GM12801 (cell line): ENCODE measurements around the gene KIAA0825.

Experiments
- TF ChIP-seq, protein P1 (sequence below): IDR thresholded peaks from one replicate; pipeline ENCODE4 v1.5.1; 2011; ENCODE audit warnings: control low read depth; ENCODE audit not compliant: insufficient read length; ENCODE audit errors: extremely low read depth

KIAA0825 gene

DNA sequence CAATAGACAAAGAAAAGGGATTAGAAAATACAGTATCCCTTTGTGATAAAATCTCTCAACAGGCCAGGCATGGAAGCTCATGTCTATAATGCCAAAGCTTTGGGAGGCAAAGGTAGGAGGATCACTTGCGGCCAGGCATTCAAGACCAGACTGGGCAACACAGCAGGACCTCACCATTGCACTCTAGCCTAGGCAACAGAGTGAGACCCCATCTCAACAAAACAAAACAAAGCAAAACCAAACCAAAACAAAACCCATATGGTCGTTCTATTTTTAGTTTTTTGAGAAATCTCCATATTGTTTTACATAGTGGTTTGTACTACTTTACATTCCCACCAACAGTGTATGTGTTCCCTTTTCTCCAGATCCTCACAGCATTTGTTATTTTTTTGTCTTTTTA is 193.0 kb downstream of the KIAA0825 start:
- TF ChIP-seq, protein P1, sequence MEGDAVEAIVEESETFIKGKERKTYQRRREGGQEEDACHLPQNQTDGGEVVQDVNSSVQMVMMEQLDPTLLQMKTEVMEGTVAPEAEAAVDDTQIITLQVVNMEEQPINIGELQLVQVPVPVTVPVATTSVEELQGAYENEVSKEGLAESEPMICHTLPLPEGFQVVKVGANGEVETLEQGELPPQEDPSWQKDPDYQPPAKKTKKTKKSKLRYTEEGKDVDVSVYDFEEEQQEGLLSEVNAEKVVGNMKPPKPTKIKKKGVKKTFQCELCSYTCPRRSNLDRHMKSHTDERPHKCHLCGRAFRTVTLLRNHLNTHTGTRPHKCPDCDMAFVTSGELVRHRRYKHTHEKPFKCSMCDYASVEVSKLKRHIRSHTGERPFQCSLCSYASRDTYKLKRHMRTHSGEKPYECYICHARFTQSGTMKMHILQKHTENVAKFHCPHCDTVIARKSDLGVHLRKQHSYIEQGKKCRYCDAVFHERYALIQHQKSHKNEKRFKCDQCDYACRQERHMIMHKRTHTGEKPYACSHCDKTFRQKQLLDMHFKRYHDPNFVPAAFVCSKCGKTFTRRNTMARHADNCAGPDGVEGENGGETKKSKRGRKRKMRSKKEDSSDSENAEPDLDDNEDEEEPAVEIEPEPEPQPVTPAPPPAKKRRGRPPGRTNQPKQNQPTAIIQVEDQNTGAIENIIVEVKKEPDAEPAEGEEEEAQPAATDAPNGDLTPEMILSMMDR = no peak

DNA sequence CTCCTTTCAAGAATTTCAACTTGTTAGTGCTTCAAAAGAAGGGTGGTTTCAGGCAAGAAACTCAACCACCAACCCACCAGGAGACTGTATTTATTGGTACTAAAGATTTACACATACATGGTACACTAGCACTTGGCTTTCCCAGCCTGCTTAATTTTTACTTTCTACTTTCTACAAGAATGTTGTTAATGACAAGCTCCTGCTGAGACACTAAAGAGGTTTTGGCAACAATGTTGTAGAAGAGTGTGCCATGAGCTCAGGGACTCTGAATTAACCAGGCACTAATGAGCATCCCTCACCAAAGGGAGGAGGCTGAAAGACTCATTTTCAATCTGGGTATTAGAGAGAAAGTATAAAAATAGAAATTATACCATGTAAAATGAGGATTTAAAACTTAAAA is 195.0 kb downstream of the KIAA0825 start:
- TF ChIP-seq, protein P1 = no peak

DNA sequence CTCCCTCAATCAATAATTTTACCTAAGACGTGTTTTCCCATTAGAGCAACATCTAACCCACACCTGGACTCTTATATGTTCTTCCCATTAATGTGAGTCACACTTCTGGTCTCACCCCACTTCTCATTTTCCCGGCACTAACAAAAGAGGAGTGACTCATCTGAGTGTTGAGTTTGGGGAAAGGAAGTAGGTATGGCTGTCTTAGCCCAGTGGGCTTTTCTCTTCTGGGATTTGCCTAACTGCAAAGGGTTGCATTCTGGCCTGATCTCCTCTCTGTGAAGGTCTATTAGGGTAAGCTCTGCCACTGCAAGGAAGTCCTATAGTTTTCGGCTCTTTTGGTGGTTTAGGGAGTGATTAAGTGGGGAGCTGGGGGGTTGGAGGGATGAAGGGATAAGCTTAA is 195.6 kb downstream of the KIAA0825 start:
- TF ChIP-seq, protein P1 = no peak

DNA sequence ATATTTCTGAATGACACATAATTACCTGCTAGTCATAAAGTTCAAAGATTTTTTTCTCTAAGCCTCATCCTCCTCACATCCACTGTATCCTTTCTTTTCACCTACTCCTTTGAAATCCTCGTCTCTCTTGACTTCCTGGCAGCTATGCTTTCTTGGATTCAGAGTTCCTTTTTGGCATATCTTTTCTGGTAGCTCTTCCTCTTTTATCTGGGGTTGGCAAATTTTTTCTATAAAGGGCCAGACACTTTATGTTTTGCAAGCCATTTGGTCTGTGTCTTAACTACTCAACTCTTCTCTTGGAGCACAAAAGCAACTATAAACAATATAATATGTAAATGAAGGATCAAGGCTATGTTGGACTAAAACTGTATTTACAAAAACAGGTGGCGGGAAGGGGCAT is 197.5 kb downstream of the KIAA0825 start:
- TF ChIP-seq, protein P1 = no peak

DNA sequence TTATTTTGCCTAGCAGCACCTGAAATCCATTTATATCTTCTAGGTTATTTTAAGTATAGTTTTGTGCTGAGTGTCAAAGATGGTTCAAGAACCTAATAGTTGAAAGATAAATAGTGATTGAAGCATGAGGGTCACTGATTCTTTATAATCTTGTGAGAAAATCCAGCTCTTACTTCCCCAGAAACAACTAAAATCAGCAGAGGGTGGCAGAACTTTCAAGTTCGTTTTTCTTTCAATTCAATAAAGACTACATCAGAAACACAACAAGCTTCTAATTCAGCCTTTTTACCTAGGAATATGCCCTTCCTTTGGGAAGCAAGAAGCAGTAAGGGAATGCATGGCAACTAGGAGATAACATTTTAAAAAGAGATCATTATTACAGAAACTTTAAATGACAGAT is 202.6 kb downstream of the KIAA0825 start:
- TF ChIP-seq, protein P1 = no peak

DNA sequence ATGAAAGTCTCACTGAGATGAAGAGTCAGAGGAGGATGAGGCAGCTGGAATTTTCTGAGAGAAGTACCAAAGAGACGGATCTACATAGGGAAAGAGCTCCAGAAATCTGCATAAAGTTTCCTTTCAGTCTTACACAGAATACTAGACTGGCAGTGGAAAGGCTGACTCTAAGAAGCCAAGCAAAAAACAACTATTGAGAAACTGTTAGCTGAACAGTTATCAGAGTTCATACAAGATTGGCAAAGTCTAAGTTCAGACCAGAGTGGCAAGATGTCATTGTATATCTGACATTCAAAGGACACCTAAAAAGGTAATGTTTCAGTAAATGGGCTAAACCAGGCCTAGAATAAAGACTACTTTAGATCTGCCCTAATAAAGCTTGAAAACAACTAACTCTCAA is 209.0 kb downstream of the KIAA0825 start:
- TF ChIP-seq, protein P1 = no peak

DNA sequence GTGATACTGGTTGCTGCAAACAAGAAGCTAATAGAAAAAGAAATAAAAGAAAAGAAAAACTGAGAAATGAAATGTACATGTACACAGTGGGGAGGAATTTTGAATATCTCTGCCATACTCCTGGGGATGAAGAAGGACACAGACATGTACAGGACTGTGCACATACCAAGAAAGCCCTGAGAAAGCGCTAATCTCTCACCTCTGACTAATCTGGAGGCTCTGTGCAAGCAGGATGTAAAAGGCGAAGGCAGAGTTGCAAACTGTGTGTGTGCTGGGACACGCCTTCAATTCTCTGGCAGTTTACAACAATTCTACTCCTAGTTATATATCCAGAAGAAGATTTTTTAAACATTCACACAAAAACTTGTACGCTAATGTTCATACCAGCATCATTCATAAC is 211.4 kb downstream of the KIAA0825 start:
- TF ChIP-seq, protein P1 = no peak

DNA sequence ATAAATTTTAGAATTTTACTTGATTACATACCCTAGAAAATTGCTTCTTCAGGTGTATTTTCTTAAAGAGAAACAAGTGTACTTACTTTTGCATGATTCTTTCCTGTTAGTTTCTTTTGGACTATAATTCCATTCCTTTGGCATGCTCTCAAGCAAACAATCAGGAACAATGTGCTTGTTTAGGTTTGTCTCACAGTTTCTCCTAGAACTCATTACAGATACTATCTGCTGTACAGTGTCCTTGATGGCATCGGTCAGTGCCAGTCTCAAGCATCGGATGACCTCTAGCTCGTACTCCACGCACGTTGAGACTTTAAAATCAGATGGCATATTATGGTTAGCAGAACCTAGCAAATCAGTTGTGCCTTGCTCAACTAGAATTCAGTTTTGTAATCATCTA is 214.9 kb downstream of the KIAA0825 start:
- TF ChIP-seq, protein P1 = no peak
